Stimulated activated CD4-positive, alpha-beta T cell treated with anti-CD3 and anti-CD28 coated beads, Interleukin-4, amount 100 ng/mL, for 24 hours (primary cell): Measurements from ENCODE around the gene FFAR4.

Experiments used
- DNase-seq: peaks from one replicate; pipeline ENCODE4 v3.0.0-alpha.2; 2020

FFAR4 gene

DNA sequence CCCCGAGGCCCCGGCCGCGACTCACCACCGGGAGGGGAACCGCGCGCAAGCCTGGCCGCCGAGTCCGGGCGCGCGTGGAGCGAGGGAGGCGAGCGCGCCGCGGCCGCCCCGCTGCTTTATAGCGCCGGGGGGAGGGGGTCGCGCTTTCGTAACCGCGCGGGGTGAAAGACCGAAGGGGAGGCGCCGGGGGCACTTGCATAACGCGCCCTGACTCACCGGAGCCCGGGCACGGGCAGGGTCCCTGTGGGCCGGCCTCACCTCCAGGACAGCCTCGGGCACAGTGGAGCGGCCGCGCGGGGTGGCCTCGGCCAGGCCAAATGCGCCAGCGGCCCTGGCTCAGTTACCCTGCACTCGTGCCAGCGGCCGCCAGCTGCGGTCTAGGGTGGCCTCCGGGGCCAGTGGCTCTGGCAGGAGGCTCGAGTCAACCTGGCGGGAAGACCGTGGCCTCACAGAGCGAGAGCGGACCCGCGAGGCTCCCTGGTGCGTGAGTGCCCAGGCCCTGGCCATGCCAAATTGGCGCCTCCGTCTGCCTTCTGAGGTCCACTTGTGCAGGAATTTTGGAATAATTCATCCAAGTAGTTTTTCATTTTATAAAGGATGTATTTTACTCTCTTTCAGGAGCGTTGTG, 34.8 kb downstream of the FFAR4 start, which contains the start of gene RBP4:
TSS of gene RBP4 (minus strand) at position 90 of the 628 bp plus-strand sequence. CDS start 207 bp downstream, outside the sequence.
- DNase-seq = no peak

DNA sequence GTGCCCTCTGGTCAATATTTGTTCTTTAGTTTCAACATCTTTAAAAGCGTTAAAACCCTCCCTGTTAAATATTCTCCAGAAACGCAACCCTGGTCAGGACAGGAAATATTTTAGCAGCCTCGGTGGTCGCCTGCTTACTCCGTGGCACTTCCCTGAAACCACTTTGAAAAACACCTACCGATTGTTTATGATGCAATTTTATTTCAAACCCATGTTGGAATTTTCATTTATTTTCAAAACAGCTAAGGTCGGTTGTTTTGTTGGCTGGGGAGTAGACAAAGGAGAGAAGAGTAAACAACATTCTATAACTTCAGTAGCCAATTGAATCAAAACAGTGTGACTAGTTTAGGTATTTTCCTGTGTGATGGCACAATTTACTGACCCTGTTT, 35.3 kb downstream of the FFAR4 start:
- DNase-seq = no peak

DNA sequence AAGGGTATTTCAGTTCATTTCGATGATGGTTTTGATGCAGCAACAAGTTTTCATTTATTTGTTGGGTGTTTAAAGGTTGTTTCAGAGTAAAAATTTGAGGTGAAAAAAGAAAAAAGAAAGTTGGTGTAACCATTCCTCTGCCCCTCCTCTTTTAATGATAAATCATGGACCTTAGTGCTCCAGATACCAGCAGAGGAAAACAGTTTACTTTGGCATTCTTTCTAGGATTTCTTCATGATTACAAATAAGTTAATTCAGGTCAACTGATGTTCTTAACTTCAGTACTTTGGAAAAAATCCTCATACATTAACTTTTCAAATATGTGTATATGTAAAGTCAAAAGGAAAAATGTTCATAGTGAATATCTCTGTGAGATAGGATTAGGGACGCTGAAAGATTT, 36.6 kb downstream of the FFAR4 start:
- no peak for DNase-seq

DNA sequence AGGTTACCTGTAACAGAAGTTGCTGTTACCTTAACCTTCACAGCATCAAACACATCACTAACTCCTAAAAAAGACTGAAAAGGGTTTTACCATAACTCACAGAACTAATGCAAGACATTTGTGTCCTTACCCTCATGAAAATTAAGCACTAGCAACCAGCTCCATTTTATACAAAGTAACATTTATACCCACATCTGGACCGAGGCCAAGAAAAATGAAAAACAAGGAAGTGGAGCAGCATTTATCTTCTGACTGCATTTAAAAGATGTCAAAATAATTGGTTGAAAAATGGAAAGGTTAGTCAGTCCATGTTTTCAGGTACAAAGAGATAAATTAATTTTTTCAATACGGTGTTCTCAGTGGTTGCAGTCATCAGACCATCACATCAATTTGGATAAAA, 37.7 kb downstream of the FFAR4 start:
- DNase-seq = no peak

DNA sequence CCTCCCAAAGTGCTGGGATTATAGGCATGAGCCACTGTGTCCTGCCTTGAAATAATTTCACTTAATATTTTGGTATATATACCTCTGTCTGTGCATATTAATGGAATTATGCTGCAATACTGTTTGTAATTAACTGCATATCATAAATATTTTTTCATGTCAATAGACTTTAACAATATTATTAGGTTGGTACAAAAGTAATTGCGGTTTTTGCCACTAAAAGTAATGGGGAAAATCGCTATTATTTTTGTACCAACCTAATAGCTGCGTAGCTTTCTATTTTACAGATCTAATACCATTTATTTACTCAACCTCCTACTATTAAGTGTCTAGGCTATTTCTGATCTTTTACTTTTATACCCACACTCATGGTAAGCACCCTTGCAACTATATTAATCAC, 42.0 kb downstream of the FFAR4 start:
- no peak for DNase-seq

DNA sequence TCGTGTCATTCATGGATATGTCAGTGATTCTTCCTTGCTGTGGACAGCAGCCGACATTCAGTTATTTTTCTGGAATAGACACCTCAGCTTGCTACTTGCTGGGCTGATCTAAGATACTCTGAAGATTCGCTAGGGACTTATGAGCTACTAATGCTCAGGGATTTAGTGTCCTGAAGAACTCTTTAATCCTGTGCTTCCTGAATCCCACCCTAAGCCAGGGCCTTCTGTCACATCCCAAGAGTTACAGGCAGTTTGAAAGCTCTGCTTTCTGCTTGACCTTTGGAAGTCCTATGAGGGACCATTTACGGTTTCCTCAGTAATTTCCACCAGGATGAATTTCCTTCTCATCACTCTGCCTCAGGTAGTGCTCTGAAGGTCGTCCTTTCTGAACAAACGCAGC, 45.8 kb downstream of the FFAR4 start, which contains the start of gene PDE6C:
TSS of gene PDE6C (plus strand) at position 227 of the 400 bp plus-strand sequence. CDS start 189 bp downstream, outside the sequence.
- no peak for DNase-seq

DNA sequence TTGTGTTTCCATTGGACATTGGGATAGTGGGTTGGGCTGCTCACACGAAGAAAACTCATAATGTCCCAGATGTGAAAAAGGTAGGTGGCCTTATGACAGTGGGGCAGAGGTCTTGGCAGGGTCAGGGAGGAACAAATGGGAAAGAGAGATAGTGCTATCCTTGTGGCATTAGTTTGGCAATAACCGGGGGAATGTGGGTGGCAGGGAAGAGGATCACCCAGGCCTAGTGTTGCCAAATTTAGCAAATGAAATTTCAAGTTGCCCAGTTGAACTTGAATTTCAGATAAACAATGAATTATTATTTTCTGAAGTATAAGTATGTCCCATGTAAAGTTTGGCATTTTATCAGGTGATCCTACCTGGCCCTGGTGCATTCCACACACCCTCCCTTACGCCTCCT, 46.7 kb downstream of the FFAR4 start:
- no peak for DNase-seq

DNA sequence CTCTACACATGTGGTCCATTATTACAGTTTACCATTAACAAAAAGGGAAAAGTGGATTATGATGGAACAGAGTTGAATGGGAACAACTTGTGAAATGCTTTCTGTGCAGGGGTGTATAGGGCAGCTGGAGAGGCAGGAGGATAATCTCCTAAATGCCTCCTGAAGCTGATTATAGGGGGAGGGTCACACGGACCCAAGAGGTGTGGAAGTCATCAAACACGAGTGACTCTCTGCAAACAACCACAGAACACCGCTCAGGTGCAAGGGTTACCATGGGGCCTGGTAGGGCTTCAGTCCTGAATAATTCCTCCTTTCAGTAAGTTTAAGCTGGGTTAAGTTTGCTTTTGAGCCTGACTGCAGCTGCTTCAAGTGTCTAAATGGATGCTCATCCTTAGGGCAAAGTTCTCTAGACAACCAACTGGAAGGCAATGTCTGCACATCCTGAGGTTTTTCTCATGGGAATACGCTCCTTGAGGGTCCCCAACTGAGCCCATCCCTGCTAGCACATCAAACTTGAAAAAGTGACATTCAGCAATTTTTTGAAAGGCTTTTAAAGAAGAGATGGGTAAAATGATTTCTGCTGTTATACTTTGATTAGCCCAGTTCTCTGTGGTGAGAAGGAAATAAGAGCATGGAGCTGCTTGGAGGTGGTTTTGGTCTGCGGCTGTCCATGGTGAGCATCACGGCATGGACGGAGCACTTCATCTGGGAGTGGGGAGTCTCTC, 47.8 kb downstream of the FFAR4 start:
- no peak for DNase-seq

DNA sequence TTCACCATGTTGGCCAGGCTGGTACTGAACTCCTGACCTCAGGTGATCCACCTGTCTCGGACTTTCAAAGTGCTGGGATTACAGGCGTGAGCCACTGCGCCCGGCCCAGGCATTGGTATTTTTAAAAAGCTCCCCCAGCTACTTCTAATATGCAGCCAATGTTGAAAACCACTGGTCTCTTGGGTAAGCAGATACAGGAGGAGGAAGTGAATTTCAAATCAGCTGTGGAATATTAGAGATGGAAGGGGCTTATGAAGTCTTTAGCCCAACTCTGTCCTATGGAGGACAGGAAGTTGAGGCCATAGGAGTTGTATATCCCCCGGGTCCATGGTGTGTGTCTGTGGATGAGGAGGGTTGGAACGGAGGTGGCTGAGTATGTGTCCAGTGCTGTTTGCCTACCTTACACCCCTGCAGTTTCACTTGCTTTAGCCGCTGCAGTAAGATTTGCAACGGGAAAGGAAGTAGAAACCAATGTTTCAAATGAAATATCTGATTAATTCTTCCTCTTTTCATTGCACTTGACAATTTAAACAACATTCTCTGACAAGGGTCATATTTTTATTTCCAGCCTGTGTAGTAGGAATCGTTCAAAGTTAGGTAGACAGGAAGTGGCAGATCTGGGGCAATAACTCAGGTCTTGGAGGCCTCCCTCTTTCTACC, 49.2 kb downstream of the FFAR4 start:
- DNase-seq = no peak

DNA sequence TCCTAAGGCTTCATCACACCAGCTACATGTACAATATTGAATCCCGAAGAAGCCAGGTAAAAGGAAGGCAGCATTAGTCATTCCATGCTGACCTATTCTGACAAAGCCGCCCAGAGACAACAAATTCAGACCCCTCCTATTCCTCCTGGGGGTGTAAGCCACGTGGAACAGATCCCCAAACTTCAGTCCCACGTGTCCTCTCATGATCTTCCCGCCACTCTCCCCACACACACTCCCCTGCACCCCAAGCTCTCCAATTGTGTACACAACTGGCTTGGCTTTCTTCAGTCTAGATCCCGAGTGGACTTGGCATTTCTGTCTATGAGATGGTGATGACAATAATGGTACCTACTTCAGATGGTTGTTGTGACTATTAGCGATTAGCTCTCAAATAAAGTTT, 54.5 kb downstream of the FFAR4 start:
- no peak for DNase-seq

DNA sequence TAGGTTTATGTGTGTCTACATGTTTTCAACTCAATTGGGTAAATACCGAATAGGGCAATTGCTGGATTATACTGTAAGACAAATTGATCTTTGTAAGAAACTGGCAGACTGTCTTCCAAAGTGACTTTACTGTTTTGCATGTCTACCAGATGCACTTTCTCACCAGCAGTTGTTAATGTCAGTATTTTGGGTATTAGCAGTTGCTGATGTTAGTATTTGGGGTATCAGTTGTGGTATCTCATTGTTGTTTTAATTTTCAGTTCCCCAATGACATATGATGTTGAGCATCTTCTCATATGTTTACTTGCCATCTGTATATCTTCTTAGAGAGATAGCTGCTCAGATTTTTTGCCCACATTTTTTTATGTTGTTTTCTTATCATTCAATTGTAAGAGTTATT, 56.5 kb downstream of the FFAR4 start:
- DNase-seq = no peak

DNA sequence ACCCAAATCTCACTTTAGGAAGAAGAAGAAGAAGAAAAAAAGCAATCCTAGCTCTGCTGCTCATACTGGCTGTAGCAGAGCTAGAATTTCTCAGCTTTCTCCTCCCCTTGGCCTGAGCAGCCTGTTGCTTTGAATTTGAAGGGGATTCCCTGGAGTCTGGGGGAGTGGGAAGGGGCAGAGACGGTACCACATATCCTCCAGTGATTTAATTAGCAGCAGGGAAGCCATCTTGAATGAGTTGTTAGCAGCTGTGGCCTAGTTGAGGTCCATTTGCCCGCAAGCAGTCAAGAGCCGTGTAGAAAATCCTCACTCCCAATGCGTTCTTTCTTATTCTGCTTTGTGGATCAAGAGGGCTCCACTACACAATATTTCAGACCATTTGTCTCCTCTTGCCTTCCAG, 62.4 kb downstream of the FFAR4 start:
- no peak for DNase-seq

DNA sequence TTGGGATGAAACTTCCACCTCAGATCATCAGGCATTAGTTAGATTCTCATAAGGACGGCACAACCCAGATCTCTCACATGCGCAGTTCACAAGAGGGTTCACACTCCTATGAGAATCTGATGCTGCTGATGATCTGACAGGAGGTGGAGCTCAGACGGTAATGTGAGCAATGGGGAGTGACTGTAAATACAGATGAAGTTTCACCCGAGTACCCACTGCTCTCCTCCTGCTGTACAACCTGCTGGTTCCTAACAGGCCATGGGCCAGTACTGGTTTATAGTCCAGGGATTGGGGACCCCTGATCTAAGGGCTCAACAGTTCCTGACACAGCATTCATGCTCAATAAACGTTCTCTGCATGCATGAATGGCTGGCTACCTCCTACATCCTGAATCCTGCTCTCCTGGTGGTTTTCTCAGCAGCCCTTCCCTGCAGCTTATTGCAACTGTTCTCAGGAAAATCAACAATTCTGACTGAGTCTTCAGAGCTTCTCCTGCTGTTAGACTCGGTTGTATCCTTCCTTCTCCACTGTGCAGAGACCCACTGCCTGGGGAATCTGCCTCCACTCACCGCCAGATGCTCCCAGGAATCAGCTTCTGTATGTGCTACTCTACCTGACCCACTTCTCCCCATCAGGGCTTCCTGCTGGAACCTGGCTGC, 63.3 kb downstream of the FFAR4 start:
- no peak for DNase-seq

DNA sequence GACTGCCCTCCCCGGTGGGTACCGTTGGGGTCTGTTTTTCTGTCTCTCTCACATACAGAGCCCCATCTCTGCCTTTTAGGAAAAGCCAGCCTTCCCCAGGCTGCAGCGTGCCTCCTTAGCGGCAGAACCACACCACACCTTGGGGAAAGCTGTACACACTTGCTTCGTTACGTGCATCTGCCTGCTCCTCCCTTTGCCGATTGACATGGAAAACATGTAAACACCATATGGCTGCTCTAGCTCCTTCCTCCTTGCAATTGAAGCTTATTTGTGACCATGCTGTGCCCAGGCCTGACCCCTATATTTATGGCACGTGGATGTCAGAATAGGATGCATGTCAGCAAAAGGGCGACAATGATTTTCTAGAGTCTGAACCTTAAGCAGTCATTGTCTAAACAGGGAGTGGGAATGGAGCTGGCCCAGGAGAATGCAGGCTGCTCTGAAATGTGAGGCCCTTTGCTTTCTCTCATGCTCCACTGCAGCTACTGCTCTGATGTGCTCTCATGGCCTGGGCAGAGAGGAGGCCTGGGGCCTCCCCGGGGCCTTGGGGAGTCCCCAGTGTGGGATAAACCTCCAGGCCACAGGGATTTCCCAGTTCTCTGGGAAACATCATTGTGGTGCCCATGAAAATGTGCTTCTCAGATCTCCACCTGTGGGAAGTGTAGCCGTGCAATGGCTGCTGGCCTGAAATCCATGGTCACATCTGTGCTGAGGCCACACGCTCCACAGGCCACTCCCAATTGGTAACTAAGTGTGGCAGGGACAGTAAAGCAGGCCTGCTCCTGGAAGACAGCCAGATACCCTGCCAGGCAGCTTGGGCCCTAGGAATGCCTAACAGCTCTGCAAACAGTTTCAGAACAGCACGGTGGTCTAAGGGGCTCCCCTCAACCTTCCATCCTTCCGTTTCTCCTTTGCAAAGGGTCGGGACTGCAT, 64.4 kb downstream of the FFAR4 start:
- no peak for DNase-seq
